Brain microvascular endothelial cell (primary cell): ENCODE measurements around the gene ATP1B2.
A peak's percentile ranks its signal among the peaks of the same experiment; 100 is the strongest.
"Not testable (repeated sequence)": the region's sequence is repeated elsewhere in the genome, so short reads cannot be mapped to it uniquely, and the experiment has no call there.

Experiments
- DNase-seq: peaks from one replicate; pipeline ENCODE4 v3.0.0-alpha.2; 2020
- H3K27ac ChIP-seq: fragments of 250-450 bp; sonication (Bioruptor Pico); 2 replicates; pipeline ENCODE4 v1.5.1; 2020; ENCODE audit warnings: mild to moderate bottlenecking, moderate library complexity
- H3K27me3 ChIP-seq: fragments of 250-450 bp; sonication (Bioruptor Pico); replicated peaks from 2 replicates; pipeline ENCODE4 v1.5.1; 2020; ENCODE audit warnings: mild to moderate bottlenecking
- H3K36me3 ChIP-seq: fragments of 250-450 bp; sonication (Bioruptor Pico); replicated peaks from 2 replicates; pipeline ENCODE4 v1.5.1; 2020; ENCODE audit warnings: mild to moderate bottlenecking
- H3K4me3 ChIP-seq: 2 replicates; pipeline ENCODE4 v1.5.1; 2011; ENCODE audit warnings: low read depth, mild to moderate bottlenecking, control low read depth, low read length, moderate library complexity
- CTCF ChIP-seq: IDR thresholded peaks from 2 replicates; pipeline ENCODE4 v1.5.1; 2011; ENCODE audit warnings: low read depth, mild to moderate bottlenecking, moderate library complexity, low read length, control low read depth, inconsistent platforms; ENCODE audit errors: missing control alignments
- in situ Hi-C: cut with HindIII; loops from 2 replicates; pipeline ENCODE4 v1.10.0; 2017; ENCODE audit warnings: low sequenced_read_pairs, low pct_ligation_motif_present

ATP1B2 gene

DNA sequence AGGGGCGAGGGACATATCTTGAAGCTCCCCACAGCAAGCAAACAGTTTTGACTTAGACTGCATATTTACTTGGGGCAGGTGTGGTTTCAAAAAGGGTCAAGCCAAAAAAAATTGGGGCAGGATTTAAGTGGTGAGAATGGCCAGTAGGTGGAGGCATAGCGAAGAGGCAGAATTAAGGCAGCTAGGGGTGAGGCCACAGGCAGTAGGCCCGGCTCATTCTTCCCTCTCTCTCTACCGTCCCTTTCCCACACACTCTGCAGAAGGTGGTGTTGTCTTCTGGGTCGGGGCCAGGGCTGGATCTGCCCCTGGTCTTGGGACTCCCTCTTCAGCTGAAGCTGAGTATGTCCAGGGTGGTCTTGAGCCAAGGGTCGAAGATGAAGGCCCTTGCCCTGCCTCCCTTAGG is 18.2 kb upstream of the ATP1B2 start:
- TF ChIP-seq CTCF = peak; percentile 73
- Histone ChIP-seq H3K27ac (no peak overlapping the region), H3K27me3 (no peaks in the 10 kb centered on the region), H3K36me3 (no peaks in the 10 kb centered on the region), H3K4me3 (no peak overlapping the region)
- in situ Hi-C loops = no loop called here
- DNase-seq = no peak

- peak; percentile 17 for TF ChIP-seq CTCF
- Histone ChIP-seq H3K36me3 (no peaks in the 10 kb centered on the region), H3K27me3 (no peaks in the 10 kb centered on the region), H3K27ac (no peak overlapping the region), H3K4me3 (no peak overlapping the region)
- in situ Hi-C loops = no loop called here
- DNase-seq = no peak
Observed at GRCh38 chr17:7633093-7633492, 17.6 kb upstream of the ATP1B2 start.

DNA sequence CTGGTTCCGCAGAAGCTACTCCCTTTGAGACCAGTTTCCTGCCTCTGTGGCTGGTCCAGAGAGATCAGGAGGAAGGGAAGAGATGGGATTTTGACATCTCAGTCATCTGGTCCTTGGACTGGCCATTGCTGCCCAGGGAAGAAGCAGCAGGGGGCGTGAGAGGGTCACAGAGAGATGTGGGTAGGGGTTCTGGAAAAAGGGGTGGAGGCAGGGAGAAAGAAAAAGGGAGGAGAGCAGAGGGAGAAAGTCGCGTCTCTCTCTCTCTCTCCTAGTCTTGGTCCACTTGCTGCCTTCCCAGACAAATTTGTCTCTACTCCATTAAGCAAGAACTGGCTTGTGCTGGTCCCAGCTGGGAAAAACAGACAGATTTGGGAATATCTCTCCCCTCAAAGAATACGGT is 16.3 kb upstream of the ATP1B2 start:
- Histone ChIP-seq H3K27me3 (no peaks in the 10 kb centered on the region), H3K27ac (no peak overlapping the region), H3K4me3 (no peak overlapping the region), H3K36me3 (no peaks in the 10 kb centered on the region)
- peak; percentile 84 for TF ChIP-seq CTCF
- in situ Hi-C loops = no loop called here
- peak; percentile 25 for DNase-seq

DNA sequence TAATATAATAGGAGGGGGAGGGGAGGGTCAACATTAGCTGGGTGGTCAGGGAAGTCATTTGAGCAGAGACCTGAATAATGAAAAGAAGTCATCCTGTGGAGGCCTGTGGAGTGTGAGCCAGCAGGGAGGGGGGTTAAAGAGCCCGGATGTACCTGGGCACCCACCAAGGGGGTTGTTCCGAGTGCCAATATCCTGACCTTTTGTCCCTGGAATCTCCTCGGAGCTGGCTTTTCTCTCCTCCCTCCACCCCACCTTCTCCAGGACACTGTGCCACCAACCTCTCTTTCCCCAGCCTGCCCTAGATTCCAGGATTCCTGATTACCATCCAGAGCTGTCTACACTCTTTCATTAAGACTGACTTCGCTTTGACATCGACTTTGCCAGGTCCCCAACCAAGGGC is 14.6 kb upstream of the ATP1B2 start:
- Histone ChIP-seq H3K4me3 (no peak overlapping the region), H3K27ac (no peak overlapping the region), H3K27me3 (no peaks in the 10 kb centered on the region), H3K36me3 (no peaks in the 10 kb centered on the region)
- in situ Hi-C loops = no loop called here
- TF ChIP-seq CTCF = no peak
- no peak for DNase-seq

- Histone ChIP-seq H3K27ac (no peak overlapping the region), H3K27me3 (no peaks in the 10 kb centered on the region), H3K36me3 (no peaks in the 10 kb centered on the region), H3K4me3 (no peak overlapping the region)
- in situ Hi-C loops = no loop called here
- no peak for DNase-seq
- no peak for TF ChIP-seq CTCF
Observed at GRCh38 chr17:7640783-7641182, 9.9 kb upstream of the ATP1B2 start.

GRCh38 chr17:7641635-7642034 is 9.1 kb upstream of the ATP1B2 start:
- in situ Hi-C loops, H3K4me3 ChIP-seq, H3K27me3 ChIP-seq, H3K27ac ChIP-seq, H3K36me3 ChIP-seq, DNase-seq: not testable (repeated sequence)
